WERI-Rb-1 (cell line): Measurements from ENCODE around the gene RAB27A.

ENCODE experiments used
- DNase-seq: peaks from one replicate; pipeline ENCODE4 v3.0.0-alpha.2; 2020
- H3K27ac ChIP-seq: fragments of 250-450 bp; sonication (Bioruptor Pico); 2 replicates; pipeline ENCODE4 v1.5.1; 2020; ENCODE audit warnings: mild to moderate bottlenecking, moderate library complexity
- H3K27me3 ChIP-seq: fragments of 250-450 bp; sonication (Bioruptor Pico); 2 replicates; pipeline ENCODE4 v1.5.1; 2021; ENCODE audit warnings: mild to moderate bottlenecking, low read depth, moderate library complexity; ENCODE audit not compliant: insufficient read depth, severe bottlenecking
- H3K36me3 ChIP-seq: fragments of 250-450 bp; sonication (Bioruptor Pico); 2 replicates; pipeline ENCODE4 v1.5.1; 2020; ENCODE audit warnings: mild to moderate bottlenecking, moderate library complexity
- H3K4me3 ChIP-seq: 2 replicates; pipeline ENCODE4 v1.5.1; 2011; ENCODE audit warnings: low read depth, mild to moderate bottlenecking, control low read depth, low read length
- H3K9me3 ChIP-seq: fragments of 250-450 bp; sonication (Bioruptor Pico); 2 replicates; pipeline ENCODE4 v1.5.1; 2021; ENCODE audit warnings: mild to moderate bottlenecking, moderate library complexity; ENCODE audit not compliant: severe bottlenecking
- TF ChIP-seq, protein P1 (sequence below): IDR thresholded peaks from 2 replicates; pipeline ENCODE4 v1.5.1; 2011; ENCODE audit warnings: low read depth, mild to moderate bottlenecking, control low read depth, inconsistent platforms, low read length

The RAB27A gene

DNA sequence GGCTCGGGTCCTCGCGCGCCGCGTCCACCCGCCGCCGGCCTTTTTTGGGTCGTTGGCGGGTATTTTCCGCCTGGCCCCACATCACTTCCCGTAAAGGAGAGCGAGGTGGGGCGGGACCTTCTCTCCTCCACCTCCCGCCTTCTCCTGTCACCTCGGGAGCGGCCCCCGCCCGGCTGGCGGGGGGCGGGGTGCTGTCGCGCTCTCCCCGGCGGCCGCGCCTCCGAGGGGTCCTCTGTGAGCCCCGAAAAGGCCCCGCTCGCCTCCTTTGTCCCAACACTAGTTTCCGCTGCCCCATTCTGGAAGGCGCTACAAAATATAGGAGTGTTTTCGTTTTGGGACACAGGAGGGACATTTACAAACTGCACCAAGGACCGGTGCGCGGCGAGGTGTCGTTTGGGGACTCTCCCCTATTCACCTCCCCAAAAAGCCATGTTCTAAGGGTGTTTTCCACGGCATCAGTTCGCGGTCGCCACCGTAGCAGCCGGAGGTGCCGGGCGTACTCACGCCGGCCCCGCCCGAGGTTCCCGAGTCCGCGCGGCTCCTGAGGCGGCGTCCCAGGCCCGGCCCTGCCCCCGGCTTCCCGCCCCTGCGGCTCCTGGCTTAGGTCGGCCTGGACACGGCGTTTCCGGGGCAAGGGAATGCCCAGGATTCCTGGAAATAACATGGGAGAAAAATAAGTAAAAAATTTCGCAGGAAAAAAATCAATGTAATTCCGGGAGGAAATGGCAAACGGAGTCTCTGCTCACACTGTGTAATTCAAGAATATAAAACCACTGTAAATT lies at the start of gene RAB27A:
Gene RAB27A (minus strand): TSS at position 68 of the 782 bp plus-strand sequence. CDS start 54,879 bp downstream, outside the sequence.
- TF ChIP-seq, protein P1, sequence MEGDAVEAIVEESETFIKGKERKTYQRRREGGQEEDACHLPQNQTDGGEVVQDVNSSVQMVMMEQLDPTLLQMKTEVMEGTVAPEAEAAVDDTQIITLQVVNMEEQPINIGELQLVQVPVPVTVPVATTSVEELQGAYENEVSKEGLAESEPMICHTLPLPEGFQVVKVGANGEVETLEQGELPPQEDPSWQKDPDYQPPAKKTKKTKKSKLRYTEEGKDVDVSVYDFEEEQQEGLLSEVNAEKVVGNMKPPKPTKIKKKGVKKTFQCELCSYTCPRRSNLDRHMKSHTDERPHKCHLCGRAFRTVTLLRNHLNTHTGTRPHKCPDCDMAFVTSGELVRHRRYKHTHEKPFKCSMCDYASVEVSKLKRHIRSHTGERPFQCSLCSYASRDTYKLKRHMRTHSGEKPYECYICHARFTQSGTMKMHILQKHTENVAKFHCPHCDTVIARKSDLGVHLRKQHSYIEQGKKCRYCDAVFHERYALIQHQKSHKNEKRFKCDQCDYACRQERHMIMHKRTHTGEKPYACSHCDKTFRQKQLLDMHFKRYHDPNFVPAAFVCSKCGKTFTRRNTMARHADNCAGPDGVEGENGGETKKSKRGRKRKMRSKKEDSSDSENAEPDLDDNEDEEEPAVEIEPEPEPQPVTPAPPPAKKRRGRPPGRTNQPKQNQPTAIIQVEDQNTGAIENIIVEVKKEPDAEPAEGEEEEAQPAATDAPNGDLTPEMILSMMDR, result no peak
- Histone ChIP-seq H3K27ac (peak within 1 kb of the TSS; percentile 80), H3K4me3 (peak within 1 kb of the TSS; percentile 97), H3K27me3 (no peaks in the 10 kb centered on the region), H3K9me3 (no peaks in the 10 kb centered on the region), H3K36me3 (no peaks in the 10 kb centered on the region; the same call in 1 of the 2 replicates)
- peak; percentile 79 for DNase-seq

DNA sequence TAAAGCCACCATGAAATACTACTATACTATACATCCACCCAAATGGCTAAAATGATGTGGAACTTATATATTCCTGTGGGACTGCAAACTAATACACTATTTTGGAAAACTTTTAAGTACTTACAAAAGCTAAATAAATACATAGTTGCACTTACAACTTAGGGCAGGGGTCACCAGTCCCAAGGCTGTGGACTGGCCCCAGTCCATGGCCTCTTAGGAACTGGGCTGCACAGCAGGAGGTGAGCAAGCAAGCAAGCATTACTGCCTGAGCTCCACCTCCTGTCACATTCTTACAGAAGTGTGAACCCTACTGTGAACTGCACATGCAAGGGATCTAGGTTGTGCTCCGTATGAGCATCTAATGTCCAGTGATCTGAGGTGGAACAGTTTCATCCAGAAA lies 47.5 kb upstream of the RAB27A start:
- no peak for DNase-seq
- TF ChIP-seq, protein P1, result no peak
- no peaks in the 10 kb centered on the region for H3K27me3 ChIP-seq
- no peak overlapping the region for H3K27ac ChIP-seq
- H3K36me3 ChIP-seq, result no peaks in the 10 kb centered on the region; the same call in 1 of the 2 replicates
- no peaks in the 10 kb centered on the region for H3K9me3 ChIP-seq
- H3K4me3 ChIP-seq, result no peak overlapping the region

DNA sequence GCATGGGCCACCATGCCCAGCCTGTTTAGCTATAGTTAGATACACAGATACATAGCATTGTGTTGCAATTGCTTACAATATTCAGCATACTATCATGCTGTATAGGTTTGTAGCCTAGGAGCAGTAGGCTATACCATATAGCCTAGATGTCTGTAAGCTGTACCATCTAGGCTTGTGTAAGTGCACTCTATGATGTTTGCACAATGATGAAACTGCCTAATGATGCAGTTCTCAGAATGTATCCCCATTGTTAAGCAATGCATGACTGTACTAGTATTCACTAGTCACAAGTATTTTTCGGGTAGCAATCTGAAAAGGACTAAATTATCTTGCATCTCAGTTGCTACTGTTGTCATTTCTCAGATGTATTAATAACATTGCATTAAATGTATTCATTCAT lies 45.4 kb upstream of the RAB27A start:
- no peak overlapping the region for H3K27ac ChIP-seq
- no peak for DNase-seq
- no peaks in the 10 kb centered on the region for H3K9me3 ChIP-seq
- TF ChIP-seq, protein P1, result no peak
- no peaks in the 10 kb centered on the region for H3K27me3 ChIP-seq
- H3K4me3 ChIP-seq, result no peak overlapping the region
- H3K36me3 ChIP-seq, result no peaks in the 10 kb centered on the region; the same call in 1 of the 2 replicates

DNA sequence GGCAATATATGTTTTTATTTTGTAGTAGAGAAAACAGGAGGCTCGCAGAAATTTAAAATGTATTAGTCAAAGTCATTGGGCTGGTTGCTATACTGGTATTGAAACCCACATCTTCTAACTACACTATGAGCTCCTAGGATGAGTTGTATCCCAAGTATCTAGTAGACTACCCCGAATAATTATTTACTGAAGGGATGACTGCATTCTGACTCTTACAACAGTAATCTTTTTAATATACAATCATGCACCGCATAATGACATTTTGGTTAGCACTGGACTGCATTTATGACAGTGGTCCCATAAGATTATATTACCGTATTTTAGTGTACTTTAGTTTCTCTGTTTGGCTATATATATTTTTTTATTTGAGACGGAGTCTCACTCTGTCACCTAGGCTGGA lies 44.8 kb upstream of the RAB27A start:
- Histone ChIP-seq H3K4me3 (no peak overlapping the region), H3K36me3 (no peaks in the 10 kb centered on the region; the same call in 1 of the 2 replicates), H3K27me3 (no peaks in the 10 kb centered on the region), H3K27ac (no peak overlapping the region), H3K9me3 (no peaks in the 10 kb centered on the region)
- DNase-seq, result no peak
- TF ChIP-seq, protein P1, result no peak

DNA sequence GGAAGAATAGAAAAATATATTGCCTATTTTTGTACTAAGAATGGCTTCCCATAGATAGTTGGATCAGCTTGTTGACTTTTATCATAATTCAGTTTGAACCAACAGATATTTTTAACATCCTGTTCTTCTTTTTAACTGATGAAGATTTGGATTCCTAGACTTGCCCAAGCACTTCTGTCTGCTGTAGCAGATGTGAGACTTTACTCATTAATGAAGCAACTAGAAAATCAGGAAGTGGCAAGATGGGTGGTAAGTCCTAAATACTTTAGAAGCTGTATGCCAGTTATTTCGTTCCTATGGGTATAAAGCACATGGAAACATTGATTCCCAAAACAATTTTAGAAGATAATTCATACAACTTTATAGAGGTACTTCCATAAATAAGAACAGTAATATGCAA lies 37.8 kb upstream of the RAB27A start:
- Histone ChIP-seq H3K27ac (no peak overlapping the region), H3K4me3 (no peak overlapping the region), H3K27me3 (no peaks in the 10 kb centered on the region), H3K9me3 (no peaks in the 10 kb centered on the region), H3K36me3 (no peaks in the 10 kb centered on the region)
- TF ChIP-seq, protein P1, result no peak
- no peak for DNase-seq

DNA sequence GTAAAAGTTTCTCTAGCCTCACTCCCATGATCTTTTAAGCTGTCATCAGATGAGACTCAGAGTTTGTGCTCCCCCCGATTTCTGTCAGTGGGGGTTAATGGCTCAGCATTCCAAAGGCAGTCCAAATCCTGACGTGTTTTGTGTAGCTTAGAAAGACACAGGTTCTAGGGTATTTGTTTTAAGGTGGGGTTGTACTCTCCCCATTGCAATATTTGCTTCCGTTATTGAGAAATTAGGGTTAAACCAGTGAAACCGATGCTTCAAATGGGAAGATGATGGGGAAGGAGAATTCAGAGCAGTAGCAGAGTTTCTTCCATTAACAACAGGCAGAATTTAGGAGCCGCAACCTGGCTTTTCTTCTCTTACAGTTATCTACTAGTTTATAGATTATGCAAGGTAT lies 32.9 kb upstream of the RAB27A start:
- peaks cover under 1% of the 10 kb centered on the region; the same call in 1 of the 2 replicates for H3K36me3 ChIP-seq
- DNase-seq, result no peak
- no peak overlapping the region for H3K27ac ChIP-seq
- TF ChIP-seq, protein P1, result no peak
- no peak overlapping the region for H3K4me3 ChIP-seq
- no peaks in the 10 kb centered on the region for H3K9me3 ChIP-seq
- H3K27me3 ChIP-seq, result no peaks in the 10 kb centered on the region
